ENCODE data around the gene TEKT4.
"Not testable (repeated sequence)": the region's sequence is repeated elsewhere in the genome, so short reads cannot be mapped to it uniquely, and the experiment has no call there.

Gene TEKT4

DNA sequence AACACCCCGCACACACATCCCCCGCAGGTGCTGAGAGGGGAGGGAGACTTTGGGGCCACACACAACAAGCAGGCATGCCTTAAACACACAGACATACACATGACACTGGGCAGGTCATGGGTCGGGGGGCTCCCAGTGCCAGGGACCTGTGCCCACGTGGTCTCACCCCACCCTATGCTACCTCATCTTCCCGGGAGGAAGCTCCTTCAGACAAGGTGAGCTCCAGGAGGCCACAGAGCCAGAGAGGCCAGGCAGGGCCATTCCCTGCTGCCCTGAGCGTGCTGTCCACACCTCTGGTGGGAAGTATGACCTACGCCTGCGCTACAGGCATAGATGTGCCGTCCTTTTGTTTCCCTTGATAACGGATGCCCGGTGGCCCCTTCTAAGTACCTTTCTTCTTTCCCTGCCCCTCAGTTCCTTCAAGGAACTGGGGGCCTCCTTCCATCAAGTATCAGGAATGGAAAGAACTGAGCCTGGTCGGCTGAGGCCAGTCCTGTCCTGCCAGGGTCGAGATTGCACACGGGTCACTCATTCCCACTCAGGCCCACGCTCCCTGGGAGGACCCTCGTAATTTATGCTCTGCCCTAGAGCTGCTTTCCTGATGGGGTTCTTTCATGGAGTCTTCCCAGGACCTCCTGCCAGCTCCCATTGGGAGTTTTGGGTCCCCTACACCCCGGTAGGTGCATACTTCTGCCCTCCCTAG is 4.7 kb downstream of the TEKT4 start:
- DNase-seq = no peak

- no peak for DNase-seq
Measured at GRCh38 chr2:94876523-94876863, 5.3 kb downstream of the TEKT4 start.

DNA sequence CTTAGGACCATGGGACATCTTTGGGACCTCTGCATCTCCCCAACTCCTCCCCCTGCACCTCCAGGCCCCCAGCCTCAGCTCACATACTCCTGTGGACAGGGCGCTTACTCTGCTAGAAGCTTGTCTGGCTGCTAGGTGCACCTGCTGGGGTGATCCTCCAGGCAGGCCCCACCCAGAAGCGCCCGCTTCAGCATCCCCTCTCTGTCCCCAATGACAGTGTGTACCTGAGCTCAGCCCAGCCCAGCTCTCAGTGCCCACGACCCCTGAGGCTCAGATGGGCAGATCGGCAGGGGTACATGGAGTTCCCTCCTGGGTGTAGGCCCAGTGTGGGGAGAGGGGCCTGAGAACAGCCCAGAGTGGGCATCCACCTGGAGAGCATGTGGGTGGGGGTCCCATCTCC is 5.9 kb downstream of the TEKT4 start:
- no peak for DNase-seq

DNA sequence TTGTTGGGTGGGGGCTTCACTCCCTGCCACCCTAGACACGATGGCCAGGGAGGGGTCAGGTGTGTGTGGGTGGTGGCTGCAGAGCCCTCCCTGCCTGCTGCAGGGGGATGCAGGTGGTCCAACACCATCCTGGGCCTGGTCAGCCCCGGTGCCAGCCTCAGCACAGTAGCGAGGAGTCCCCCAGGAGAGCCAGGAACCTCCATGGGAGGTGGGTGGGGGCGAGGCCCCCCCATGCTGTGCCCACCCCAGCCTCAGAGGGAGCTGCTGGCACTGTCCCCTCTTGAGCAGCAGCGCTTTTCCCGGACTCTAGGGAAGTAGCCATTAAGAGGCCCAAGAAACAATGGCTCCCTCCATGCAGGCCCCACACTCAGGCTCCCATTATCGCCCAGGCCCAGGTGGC is 7.3 kb downstream of the TEKT4 start:
- peak; percentile 43 for DNase-seq

DNA sequence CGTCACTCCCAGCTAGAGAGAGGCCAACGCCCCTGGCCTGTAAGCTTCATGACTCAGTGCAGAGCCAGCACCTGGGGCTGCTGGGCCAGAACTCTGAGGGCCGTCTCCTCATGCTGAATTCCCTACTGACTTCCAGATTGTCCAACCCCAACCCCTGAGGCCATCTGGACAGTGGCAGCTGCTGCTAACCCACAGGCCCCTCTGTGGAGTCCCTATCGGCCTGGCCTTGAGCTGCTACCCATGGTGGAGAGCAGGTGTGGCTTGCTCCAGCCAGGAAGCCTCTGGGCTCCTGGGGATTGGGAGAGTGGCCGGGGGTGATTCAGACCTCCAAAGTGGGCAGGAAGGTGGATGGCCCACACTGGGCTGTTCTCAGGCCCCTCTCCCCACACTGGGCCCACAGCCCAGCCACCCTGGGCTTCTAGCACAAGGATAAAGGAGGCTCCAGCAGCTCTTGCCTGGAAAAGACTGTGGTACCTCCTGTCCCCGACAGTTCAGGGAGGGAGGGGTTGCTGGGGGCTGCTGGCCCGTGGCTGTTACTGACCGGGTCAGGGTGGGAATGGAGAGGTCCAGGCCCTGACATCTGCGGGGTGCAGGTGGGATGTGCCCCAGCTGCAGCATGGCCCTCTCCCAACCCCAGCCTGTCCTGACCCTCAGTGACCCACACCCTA is 8.2 kb downstream of the TEKT4 start:
- no peak for DNase-seq

- no peak for DNase-seq
Measured at GRCh38 chr2:94879982-94880377, 8.8 kb downstream of the TEKT4 start.

DNA sequence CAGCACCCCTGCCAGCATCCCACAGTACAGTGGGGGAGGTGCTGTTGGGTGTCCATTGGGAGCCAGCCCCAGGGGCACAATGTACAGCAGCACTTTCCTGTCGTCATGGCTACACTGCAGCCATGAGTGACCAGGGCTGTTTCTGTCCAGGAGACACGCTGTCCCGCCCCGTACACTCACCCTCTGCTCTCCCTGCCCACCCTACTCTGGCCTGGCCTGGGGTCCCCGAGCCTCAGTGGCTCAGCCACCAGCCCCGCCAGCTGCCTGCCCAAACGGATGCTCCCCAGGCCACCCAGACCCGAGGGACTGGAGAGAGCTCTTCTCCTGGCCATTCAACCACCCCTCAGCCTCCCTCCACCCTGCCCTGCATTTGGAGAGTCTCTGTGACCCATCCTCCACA is 9.3 kb downstream of the TEKT4 start:
- DNase-seq = no peak

DNA sequence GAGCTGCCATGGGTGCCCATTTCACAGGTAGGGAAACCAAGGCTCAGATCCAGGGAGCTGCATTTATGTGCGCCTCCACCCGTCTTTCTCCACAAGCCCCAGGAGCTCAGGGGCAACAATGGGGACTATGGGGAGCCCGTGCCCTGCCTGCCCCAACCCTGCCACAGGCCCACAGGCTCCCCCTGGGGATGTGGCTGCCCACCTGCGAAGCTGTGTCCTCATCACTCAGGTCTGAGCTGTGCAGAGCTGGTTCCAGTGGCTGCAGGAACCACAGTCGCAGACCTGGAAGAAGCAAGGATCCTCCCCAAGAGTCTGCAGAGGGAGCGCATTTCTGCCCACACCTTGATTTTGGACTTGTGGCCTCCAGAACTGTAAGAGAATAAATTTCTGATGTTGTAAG is 9.8 kb downstream of the TEKT4 start:
- DNase-seq = no peak

DNA sequence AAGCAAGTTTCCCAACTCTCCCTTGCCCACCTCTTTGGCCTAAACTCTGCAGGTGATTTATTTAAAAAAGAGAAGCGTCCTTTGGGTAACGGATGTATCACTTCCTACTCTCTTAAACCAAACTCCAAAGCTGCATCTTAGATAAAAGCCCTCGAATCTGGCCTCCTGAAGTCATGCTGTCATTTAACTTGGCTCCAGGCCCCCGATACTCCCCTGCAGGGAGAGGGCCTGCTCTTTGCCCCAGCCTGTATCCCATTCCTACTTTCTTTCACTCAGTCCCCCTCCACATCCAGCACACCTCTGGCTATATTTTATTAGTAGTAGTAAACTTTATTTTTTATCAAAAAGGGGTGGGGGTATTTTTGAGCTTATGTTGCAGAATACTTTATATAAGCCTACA is 19.0 kb downstream of the TEKT4 start:
- DNase-seq = no peak

- not testable (repeated sequence) for DNase-seq
Measured at GRCh38 chr2:94895273-94895672, 24.0 kb downstream of the TEKT4 start.

DNA sequence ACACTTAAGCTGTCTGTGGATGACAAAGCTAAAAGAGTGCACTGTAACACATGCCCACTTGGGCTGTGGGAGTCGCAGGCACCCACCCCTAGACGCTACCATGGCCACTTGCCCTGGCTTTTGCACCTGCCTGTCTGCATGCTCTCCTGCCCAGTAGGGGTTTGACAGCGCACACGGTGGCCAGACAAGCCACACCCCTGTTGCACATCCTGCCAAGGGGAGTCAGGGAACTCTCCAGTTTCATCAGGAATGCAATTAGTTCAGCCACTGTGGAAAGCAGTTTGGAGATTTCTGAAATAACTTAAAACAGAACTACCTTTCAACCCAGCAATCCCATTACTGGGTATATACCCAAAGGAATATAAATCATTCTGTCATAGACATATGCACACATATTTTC is 35.7 kb downstream of the TEKT4 start:
- DNase-seq = not testable (repeated sequence)

DNA sequence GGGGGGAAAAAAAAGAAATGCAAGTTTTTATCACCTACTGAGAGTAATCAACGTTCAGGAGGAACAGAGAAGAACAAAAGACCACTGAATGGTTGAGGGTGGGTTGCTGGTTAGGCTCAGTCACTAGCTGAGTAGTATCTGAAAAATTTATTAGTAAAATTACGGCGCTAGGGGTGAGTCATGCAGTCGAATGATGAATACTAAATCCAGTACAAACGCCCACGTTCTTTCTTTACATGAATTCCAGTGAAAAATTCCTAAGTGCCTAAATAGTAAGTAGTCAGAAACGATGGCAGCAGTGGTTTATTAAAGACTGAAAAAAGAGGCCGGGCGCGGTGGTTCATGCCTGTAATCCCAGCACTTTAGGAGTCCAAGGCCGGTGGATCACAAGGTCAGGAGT is 52.0 kb downstream of the TEKT4 start:
- DNase-seq = no peak

- DNase-seq = not testable (repeated sequence)
Measured at GRCh38 chr2:94924999-94925398, 53.8 kb downstream of the TEKT4 start.

Data from islet precursor cell (in vitro differentiated cells).